Renal pelvis (tissue), 4 donors: ENCODE data around the gene TMPRSS9. TPM values are rescaled to one million over a fixed set of nuclear protein-coding genes. Genes with fewer than 3 reads are reported as not detected.
A peak's percentile ranks its signal among the peaks of the same experiment; 100 is the strongest.

Source experiments
- DNase-seq: peaks from one replicate; pipeline ENCODE4 v3.0.0-alpha.2; 2013
- polyA plus RNA-seq, 3 donors: library from polyadenylated mRNA; unstranded; fragments of 120-200 nt; gene quantifications; one replicate each; pipeline ENCODE4 v1.2.1, GENCODE V29; 2013; ENCODE audit not compliant: insufficient read length in 3 of 3

The TMPRSS9 gene
- polyA plus RNA-seq, 3 donors = 0.27 to 1.3 (median 1.1) TPM

DNA sequence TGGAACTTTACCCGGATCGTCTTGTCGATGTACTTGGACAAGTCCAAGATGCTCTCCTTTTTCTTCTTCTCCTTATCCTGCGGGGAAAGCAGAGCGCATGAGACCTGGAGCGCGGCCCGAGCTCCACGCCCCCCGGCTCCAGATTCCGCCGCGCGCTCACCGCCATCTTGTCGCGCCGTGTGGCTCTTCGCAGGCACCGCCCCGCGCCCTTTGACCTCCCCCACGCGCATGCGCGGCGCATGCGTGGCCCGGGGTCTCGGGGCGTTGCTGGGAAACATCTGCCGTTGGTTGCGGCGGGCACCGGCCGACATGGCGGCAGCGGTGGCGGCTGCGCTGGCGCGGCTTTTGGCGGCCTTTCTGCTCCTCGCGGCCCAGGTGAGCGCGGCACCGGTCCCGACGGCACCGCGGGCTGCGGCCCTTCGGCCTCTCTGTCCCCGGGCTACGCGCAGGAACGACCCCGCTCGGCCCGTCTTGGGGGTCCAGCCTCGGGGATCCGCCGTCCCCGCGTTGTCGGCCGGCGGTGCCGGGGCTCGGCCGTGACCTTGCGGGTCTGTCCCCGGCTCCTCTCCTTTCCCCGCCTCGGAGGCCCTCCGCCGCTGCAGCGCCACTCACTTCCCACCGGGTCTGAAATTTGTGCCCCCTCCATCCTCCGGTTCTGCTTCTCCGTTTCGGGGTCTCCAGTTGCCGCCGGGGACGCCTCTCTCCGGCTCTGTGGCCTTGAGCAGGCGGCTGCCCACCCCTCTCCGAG lies 31.5 kb upstream of the TMPRSS9 start, which contains the start of the genes LSM7 and SPPL2B:
Gene LSM7 (minus strand): TSS at position 186 of the 748 bp plus-strand sequence. CDS start 20 bp downstream, at position 166.
Gene SPPL2B (plus strand): TSS at position 284 of the 748 bp plus-strand sequence. CDS start 26 bp downstream, at position 310.
- peak; percentile 91 for DNase-seq

DNA sequence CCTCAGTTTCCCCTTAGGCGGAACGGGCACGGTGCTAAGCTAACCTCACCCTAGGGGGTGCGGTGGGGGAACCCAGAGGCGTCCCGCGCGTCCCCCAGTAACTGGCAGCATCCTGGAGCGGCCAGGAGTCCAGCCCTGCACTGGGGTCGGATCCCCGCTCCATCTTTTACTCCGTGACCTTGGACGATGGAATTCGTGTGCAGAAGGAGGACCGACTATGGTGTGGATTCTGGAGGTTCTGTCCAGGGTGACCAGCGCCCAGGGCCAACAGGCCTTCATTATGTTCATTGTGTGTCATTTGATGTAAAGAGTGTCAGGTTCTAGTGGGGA lies 31.0 kb upstream of the TMPRSS9 start:
- no peak for DNase-seq

DNA sequence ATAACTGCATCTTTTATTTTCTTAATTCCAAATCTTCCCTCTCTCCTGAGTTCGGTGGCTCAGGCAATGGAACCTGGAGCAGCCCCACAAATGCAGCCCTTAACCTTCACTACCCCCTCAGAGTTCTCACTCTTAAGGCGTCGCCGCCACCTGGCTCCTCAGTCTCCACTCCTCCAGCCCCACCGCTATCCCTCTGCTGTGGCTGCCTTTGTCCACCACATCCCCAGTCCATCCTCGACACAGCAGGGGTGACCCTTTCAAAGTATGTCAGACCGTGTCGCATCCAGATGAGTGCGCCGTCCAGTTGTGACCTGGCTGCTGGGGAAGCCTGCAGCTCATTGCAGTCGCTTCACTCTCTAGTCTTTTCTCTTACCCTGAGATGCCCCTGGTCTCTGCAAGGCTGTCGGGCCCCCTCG lies 30.6 kb upstream of the TMPRSS9 start:
- DNase-seq = no peak

DNA sequence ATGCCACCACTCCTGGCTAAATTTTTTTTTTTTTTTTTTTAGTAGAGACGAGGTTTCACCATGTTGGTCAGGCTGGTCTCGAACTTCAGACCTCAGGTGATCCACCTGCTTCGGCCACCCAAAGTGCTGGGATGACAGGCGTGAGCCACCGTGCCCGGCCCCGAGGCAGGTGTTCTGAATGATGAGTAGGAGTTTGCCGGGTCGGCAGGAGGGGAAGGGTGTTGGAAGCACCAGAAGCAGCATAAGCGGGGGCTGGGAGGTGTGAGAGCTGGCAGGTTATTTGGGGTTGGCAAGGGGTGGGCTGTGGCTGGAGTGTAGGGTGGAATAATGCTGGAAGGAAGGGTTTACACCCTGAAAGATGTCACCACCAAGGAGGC lies 29.8 kb upstream of the TMPRSS9 start:
- DNase-seq = no peak

DNA sequence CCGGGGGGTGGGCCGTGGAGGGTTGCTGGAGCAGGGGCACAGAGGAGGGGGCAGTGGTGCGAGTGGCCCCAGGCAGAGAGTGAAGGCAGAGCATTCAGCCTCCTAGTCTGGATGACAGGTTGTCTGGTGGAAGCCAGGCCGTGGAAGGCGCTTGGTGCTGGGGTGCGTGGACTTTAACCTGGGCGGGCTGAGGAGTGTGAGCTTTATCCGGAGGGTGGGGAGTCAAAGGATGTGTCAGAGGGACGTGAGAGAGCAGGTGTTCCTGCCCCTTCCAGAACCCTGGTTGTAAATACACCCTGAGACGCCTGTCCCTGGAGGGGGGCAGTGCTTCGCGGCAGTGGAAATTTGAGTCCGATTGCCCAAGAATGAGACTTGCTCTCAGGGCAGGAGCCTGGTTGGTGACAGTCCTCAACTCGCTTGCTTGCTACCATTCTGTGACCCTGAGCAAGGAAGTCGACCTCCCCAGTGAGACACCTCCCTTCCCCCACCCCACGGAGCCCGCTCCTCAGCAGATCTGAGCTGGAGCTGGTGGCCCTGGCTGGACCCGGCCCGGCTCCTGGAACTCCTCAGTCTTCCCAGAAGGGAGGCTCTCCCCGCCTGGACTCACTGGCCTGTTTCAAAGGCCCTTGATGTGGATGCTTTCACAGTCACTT lies 29.3 kb upstream of the TMPRSS9 start:
- DNase-seq = no peak

DNA sequence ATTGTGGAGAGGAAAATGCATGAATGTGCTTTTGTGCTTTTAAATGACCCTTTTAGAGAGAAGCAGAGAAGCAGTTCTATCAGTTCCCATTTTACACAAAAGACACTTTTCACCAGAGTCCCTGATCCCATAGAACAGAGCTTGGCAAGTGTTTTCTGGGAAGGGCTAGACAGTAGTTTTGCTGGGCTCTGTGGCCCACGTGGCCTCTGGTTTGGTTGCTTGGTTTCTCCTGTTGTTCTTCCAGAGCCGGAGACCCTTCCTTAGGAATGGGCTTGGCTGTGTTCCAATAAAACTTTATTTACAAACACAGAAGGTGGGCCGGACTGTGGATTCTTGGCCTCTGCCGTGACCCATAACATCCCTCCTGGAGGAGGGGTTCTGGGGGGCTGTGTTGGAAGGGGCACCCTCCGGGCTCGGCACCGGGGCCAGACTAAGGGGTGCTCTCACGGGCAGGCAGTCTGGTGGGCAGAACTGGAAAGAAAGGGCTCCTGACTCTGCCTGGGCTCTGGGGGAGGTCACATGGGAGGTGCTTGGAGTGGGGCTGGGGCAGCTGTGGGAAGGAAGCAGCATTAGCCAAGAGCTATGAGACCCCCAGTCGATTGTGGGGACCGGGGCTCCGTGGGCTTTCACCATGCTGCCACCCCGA lies 28.3 kb upstream of the TMPRSS9 start:
- no peak for DNase-seq

DNA sequence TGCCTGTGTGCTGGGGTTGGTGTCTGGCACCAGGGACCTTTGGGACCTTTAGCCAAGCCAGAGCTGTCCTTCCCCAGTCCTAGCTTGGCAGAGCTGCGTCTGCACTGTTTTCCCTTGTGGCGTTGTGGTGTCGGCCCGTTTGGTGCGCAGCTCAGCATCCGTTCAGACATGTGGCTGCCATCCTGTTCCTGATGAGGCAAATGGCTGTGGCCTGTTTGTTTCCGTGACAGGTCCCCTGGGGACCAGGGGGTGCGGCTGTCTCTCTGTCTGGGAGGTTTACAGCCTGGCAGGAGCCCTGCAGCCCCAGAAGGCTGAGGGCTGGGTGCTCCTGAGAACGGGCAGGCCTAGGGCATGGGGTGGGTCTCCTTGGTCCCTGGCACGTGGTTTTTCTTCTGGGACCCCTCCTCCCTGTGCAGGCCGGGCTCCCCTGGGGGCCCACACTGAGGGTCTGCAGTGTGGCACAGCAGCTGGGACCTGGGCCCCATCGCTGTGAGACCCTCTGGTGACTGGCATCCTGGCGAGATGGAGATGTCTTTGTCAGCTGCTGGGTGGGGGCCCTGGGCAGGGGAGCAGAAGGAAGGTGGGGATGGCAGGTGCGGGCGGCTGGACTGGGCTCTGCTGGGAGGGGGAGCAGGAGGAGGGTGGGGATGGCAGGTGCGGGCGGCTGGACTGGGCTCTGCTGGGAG lies 27.6 kb upstream of the TMPRSS9 start:
- no peak for DNase-seq

DNA sequence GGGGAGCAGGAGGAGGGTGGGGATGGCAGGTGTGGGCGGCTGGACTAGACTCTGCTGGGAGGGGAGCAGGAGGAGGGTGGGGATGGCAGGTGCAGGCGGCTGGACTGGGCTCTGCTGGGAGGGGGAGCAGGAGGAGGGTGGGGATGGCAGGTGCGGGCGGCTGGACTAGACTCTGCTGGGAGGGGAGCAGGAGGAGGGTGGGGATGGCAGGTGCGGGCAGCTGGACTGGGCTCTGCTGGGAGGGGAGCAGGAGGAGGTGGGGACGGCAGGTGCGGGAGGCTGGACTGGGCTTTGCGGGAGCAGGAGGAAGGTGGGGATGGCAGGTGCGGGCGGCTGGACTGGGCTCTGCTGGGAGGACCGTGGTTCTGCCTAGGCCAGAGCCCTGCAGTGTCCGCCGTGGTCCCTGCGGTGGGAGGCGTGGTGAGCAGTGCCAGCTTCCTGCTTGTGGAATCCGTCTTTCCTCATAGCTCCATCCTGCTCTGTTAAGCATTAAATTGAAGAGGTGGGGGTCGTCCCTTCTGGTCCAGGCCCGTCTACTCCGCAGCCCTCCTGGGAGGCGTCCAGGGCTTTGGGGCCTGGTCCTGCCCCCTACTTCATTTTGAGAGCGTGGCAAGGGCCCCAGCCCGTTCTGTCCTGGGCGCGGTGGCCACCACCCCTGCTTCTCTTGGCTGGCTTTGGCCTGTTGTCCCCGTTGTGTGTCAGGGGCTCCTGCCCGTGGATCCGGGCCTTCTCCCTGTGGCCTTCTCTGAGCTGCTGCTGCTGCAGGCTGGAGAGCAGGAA lies 26.8 kb upstream of the TMPRSS9 start:
- DNase-seq = no peak

DNA sequence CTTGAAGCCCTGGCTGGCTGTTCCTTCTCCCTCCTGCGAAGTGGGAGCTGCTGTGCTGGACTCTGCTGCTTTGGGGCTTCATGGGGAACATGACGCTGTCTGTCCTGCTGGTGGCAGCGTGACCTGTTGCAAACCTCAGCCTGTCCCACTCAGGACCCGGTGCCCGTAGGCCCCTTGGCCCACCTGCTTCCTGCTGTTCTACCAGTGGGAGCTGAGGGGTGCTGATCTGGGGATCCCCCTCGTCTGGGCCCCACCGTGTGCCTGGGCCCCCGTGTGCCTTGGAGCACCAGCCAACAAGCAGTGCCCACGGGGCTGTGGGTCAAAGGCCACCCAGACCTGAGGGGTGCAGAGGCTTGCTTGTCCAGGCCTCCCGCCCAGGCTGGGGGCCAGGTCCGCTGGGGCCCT lies 26.3 kb upstream of the TMPRSS9 start:
- no peak for DNase-seq

DNA sequence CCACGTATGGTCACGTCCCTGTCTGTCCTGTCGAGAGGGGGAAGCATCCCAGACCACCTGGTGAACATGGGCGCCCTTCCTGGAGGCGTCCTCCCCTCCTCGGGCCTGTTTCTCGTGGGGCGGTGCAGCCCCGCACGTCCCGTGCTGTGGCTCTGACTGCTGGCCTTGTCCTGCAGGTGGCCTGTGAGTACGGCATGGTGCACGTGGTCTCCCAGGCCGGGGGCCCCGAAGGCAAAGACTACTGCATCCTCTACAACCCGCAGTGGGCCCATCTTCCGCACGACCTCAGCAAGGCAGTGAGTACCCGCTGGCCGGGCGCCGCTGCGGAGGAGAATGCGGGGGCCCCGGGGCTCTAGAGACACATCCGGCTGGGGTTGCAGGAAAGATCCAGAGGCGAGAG lies 25.6 kb upstream of the TMPRSS9 start:
- DNase-seq = no peak

DNA sequence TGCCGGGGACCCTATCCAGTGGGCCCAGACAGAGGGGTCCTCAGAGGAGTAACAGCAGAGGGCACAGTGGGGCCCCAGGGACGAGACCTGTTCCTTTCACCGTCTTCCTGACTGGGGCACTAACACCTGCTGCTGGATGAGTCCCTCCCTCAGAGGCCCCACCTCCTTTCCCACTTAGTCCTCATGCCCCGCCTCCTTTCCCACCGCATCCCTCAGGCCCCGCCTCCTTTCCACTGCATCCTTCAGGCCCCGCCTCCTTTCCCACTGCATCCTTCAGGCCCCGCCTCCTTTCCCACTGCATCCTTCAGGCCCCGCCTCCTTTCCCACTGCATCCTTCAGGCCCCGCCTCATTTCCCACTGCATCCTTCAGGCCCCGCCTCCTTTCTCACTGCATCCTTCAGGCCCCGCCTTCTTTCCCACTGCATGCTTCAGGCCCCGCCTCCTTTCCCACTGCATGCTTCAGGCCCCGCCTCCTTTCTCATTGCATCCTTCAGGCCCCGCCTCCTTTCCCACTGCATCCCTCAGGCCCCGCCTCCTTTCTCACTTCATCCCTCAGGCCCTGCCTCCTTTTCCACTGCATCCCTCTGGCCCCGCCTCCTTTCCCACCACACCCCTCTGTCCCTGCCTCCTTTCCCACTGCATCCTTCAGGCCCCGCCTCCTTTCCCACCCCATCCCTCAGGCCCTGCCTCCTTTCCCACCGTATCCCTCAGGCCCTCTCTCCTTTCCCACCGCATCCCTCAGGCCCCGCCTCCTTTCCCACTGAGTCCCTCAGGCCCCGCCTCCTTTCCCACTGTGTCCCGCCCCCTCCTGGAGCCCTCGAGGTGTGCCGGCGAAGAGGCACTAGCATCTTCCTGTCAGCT lies 24.8 kb upstream of the TMPRSS9 start:
- DNase-seq = no peak

DNA sequence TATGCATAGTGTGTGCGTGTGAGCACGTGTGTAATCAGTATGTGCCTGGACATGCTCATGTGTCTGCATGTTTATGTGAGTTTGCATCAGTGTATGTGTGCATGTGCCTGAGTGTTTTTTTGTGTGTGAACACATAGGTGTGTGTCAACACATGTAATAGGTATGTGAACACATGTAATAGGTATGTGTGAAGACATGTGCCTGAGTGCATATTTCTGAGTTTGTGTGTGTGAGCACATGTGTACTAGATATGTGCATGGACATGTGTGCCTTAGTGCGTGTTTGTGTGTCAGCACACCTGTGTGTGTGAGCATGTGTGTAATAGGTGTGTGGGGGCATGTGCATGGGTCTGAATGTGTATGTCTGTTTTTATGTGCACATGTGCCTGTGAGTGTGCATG lies 24.2 kb upstream of the TMPRSS9 start:
- no peak for DNase-seq

DNA sequence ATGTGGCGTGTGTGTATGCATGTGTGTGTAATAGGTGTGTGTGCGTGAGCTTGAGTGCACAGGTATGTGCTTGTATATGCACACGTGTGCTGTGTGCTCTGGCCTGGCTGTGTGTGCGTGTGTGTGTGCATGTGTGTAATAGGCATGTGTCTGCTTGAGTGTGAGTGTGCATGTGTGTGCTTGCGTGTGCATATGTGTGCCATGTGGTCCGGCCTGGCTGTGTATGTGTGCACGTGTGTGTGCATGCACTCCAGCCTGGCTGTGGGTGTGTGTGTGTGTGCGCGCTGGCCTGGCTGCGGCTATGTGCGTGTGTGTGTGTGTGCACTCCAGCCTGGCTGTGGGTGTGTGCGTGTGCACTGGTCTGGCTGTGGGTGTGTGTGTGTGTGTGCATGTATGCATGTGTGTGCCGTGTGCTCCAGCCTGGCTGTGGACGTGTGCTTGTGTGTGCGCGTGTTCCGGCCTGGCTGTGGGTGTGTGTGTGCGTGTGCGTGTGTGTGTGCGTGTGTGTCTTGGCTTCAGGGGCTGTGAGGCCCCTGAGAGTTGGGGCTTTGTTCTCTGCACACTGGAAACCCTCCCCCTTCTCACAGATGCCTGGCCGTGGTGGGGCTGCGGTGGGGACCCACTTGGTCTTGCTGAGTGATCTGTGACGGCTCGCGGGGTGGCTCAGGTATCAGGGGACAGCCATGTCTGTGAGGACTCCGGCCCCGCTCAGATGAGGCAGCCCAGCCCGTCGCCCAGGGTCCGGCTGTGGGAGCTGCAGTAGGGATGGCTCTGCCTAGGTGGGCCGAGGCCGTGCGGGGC lies 23.3 kb upstream of the TMPRSS9 start:
- DNase-seq = no peak

DNA sequence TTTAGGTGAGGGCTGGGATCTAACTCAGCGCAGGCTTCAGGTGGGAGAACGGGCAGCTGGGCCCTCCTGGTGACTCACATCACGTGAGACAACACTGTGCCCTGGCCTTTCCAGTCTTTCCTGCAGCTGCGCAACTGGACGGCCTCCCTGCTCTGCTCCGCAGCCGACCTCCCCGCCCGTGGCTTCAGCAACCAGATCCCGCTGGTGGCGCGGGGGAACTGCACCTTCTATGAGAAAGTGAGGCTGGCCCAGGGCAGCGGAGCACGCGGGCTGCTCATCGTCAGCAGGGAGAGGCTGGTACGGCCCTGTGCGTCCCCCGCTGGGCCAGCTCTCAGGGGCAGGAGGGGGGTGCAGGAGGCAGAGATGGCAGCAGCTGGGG lies 22.7 kb upstream of the TMPRSS9 start:
- DNase-seq = peak; percentile 87

DNA sequence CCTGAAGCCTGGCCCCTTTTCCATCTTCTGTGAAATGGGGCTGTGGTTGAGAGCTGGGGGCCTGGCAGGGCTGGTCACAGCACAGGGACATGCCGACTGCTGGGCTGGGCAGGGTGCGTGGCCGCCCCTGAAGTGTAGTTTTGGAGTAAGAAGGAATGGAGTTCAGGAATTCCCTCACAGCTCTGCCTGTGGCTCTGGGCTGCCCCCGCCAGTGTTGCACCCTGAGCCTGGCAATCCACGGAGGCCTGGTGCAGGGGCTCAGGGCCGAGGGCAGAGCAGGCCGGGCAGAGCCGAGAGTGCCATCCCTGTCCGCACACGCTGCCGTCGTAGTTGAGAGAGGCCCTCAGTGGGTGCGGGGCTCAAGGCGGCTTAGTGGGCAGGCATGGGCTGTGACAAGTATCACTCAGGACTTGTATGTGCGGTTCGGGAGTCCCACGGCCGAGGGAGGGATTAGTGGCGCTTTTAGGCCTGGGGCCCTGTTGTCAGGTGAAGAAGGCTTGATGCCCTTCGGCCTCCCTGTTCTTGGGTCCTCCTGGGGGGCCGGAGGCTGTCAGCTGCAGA lies 21.9 kb upstream of the TMPRSS9 start:
- no peak for DNase-seq

DNA sequence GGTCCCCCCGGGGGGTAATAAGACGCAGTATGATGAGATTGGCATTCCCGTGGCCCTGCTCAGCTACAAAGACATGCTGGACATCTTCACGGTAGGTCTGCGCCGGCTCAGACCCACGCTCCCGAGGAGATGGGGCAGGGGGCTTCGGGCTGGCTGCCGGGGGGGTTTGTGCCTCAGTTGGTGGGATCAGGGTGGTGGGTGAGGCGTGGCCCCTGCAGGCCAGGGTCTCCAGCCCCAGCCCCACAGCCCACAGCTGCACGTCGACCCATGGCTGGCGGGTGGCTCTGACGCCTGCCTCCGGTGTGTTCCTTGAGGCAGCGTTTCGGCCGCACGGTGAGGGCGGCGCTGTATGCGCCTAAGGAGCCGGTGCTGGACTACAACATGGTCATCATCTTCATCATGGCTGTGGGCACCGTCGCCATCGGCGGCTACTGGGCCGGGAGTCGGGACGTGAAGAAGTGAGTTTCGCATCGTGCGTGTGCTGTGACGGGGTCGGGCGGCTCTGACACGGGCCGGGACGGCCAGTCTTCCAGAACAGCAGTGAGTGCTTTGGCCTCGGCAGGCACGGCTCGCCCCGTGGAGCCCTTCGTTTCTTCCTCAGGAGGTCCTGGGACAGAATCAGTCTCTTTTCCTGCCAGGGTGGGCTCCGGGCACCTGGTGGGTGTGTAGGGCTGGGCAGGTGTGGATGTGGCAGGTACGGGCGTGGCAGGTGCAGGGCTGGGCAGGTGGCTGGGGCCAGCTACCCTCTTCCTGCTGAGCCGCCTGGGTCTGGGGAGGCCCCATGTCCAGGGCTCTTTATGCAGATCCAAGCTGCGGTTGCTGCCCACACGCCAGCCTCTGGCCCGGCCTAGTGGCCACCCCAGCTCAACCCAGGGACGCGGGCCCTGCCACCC lies 21.1 kb upstream of the TMPRSS9 start:
- no peak for DNase-seq

DNA sequence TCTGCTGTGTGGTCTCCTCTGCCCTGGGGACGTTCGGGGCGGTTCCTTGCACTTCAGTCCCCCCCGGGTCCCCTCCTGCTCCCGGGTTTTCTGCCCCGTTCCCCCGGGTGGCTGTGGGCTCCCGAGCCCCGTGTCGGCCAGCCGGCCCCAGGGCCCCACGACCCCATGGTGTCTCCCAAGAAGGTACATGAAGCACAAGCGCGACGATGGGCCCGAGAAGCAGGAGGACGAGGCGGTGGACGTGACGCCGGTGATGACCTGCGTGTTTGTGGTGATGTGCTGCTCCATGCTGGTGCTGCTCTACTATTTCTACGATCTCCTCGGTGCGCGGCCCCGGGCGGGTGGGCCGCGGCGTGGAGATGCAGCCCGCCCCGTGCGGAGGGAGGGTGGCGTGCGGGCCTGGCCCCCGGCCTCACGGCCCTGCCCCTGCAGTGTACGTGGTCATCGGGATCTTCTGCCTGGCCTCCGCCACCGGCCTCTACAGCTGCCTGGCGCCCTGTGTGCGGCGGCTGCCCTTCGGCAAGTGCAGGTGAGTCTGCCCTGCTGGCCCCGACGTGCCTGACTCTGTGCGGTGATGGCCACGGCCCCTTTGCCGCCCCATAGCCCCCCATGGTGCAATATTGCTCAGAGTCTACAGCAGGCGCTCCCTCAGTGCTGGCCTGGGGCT lies 20.3 kb upstream of the TMPRSS9 start:
- no peak for DNase-seq
